IPS DF 6.9 (cell line): ENCODE results near the gene DDRGK1.
"Not testable (repeated sequence)": the region's sequence is repeated elsewhere in the genome, so short reads cannot be mapped to it uniquely, and the experiment has no call there.

Source experiments
- DNase-seq: peaks from one replicate; pipeline ENCODE4 v3.0.0-alpha.2; 2013; ENCODE audit warnings: low read depth, low spot score
- H3K27ac ChIP-seq: one replicate; pipeline ENCODE4 v1.5.1; 2013; ENCODE audit warnings: low read length, control low read depth
- H3K27me3 ChIP-seq: 2 replicates; pipeline ENCODE4 v1.6.1; 2013; ENCODE audit warnings: mild to moderate bottlenecking, low read length; ENCODE audit not compliant: control insufficient read depth, insufficient read depth
- H3K36me3 ChIP-seq: 2 replicates; pipeline ENCODE4 v1.6.1; 2013; ENCODE audit warnings: low read length; ENCODE audit not compliant: control insufficient read depth, insufficient read depth
- H3K4me1 ChIP-seq: 2 replicates; pipeline ENCODE4 v1.6.1; 2013; ENCODE audit warnings: low read length; ENCODE audit not compliant: control insufficient read depth, insufficient read depth
- H3K4me3 ChIP-seq: 2 replicates; pipeline ENCODE4 v1.5.1; 2013; ENCODE audit warnings: mild to moderate bottlenecking, low read length
- H3K9me3 ChIP-seq: 2 replicates; pipeline ENCODE4 v1.6.1; 2013; ENCODE audit warnings: low read length, inconsistent platforms; ENCODE audit not compliant: control insufficient read depth, insufficient read depth
- WGBS: extraction: QIAGEN DNeasy Blood & Tissue Kit; methylation state at CpG from one replicate; pipeline ENCODE4 v1.1.7; 2013; ENCODE audit warnings: mixed read lengths, missing lambda C conversion rate; ENCODE audit not compliant: insufficient read length, insufficient coverage; 5-methylcytosine and 5-hydroxymethylcytosine counted together

DDRGK1 gene

DNA sequence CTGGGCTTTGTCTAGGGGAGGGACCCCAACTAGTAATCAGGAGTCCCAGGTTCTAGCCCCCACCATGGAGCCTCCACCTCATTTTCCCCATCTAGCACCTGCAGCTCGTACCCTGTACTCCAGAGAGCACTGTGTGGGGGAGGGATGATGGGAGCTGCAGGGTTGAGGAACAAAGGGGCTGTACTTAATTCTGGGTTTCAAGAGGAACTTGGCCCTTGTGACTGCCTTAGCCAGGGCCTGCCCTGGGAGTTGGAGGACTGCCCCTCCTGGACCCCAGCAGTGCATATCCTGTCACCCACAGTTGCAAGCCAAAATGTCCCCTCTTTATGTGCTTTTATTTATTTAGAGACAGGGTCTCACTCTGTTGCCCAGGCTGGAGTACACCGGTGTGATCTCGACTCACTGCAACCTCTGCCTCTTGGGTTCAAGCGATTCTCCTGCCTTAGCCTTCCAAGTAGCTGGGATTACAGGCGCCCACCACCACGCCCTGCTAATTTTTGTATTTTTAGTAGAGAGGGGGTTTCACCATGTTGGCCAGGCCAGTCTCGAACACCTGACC, 11.0 kb upstream of the DDRGK1 start:
- H3K27me3 ChIP-seq, DNase-seq, H3K4me1 ChIP-seq, H3K9me3 ChIP-seq, H3K4me3 ChIP-seq, H3K27ac ChIP-seq: not testable (repeated sequence)
- H3K36me3 ChIP-seq = peaks cover 12% of the 10 kb centered on the region
- no CpG with 5 or more reads among the region's 7 CpGs for WGBS

DNA sequence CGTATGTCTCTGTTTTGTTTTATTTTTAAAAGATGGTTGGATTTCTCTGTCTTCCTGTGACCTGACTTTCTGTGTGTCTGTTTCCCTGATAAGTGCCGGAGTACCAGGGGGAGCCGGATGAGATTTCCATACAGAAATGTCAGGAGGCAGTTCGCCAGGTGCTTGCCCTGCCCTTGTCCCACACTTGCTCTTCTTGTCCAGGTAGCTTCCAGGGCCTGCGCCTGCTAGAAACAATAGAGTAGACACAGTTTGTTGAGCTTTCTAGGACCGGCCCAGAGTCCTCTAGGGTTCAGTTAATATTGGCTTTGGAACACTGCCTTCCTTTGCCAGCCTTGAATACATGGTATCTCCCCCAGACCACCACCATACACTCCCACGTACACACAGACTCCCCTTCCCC, 8.7 kb upstream of the DDRGK1 start:
- H3K36me3 ChIP-seq = peaks cover 12% of the 10 kb centered on the region
- H3K27ac ChIP-seq = no peak overlapping the region
- H3K4me3 ChIP-seq = no peak overlapping the region
- WGBS = no CpG with 5 or more reads among the region's 7 CpGs
- H3K4me1 ChIP-seq = peaks cover 3% of the 10 kb centered on the region
- no peak for DNase-seq
- H3K27me3 ChIP-seq = no peaks in the 10 kb centered on the region
- H3K9me3 ChIP-seq = no peaks in the 10 kb centered on the region

DNA sequence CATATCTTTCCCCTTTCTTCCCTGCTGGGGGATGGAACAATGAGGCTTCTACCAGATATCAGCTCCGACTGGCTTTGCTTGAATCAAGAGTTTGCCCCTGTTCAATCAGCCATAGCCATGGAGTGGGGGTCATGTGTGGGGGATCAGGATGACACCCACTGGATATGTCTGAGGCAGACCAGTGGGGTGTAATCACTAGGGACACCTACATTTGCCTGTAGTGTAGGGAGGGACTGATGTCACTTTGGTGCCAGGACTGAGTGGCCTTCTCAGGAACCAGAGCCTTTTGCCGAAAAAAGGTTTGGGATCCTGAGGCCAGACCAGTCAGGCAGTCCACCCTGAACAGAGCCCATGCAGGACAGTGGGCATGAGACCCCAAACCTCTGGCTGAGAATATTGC, 5.9 kb upstream of the DDRGK1 start:
- Histone ChIP-seq H3K4me1 (peaks cover 3% of the 10 kb centered on the region), H3K27ac (no peak overlapping the region), H3K4me3 (peak overlapping the region; percentile 95; the same call in 1 of the 2 replicates), H3K36me3 (peaks cover 10% of the 10 kb centered on the region), H3K9me3 (no peaks in the 10 kb centered on the region), H3K27me3 (no peaks in the 10 kb centered on the region)
- WGBS = no CpG with 5 or more reads among the region's 2 CpGs
- DNase-seq = no peak

DNA sequence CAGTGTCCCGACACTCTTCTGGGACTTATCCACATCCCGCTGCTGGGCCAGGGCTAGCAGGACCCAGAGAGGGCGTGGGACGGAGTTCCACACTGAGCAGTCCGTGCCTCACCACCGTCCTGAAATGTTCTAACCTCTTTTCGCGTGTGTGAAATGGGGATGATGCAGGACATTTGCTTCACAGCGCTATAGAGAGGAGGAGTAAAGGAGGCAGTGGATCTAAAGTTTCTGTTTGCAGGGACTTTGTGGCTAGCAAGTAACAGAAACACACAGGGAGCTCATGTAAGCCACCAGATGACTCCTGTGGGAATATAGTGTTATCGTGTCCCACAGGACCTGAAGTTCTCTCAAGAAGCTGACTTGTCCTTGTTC, 5.5 kb upstream of the DDRGK1 start:
- Histone ChIP-seq H3K4me3 (peak overlapping the region; percentile 95), H3K36me3 (peaks cover 9% of the 10 kb centered on the region), H3K4me1 (peaks cover 3% of the 10 kb centered on the region), H3K9me3 (no peaks in the 10 kb centered on the region), H3K27me3 (no peaks in the 10 kb centered on the region), H3K27ac (no peak overlapping the region)
- no peak for DNase-seq
- no CpG with 5 or more reads among the region's 10 CpGs for WGBS

DNA sequence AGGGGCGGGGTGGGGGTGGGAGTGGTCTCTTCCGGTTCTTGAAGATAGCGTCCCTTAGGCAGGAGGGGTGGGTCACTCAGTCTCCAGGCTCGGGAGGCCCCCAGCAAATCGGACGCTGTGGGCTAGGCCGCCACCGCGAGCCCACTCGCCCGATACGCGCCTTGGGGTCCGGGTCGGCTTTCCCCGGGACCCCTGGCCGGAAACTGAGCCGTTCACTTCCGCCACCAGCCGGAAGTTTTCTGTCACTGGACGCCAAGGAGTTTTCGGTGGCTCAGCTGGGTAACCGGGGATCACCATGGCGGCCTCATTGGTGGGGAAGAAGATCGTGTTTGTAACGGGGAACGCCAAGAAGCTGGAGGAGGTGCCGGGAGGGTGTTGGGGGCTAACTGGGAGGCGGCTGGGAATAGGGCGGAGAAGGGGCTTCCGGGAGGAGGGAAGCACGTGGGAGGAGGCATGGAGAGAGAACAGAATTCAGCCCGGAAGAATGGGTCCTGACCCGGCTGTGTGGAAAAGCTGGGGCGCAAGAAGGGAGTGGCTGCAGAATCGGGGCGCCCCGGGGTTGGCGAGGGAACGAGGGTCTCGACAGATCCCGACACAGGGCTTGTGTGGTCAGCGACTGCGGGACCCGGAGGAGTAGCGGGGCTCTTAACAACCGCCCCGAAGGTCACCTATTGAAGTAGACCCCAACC, 4.9 kb upstream of the DDRGK1 start, which contains the start of gene ITPA:
Gene ITPA (plus strand): TSS at position 242 of the 689 bp plus-strand sequence. CDS start 54 bp downstream, at position 296.
- Histone ChIP-seq H3K36me3 (peaks cover 9% of the 10 kb centered on the region; the same call in 1 of the 2 replicates), H3K4me3 (peak within 1 kb of the TSS; percentile 95), H3K9me3 (no peaks in the 10 kb centered on the region), H3K4me1 (peaks cover 3% of the 10 kb centered on the region), H3K27me3 (no peaks in the 10 kb centered on the region), H3K27ac (no peak within 1 kb of the TSS)
- peak; percentile 29 for DNase-seq
- WGBS = no CpG with 5 or more reads among the region's 48 CpGs

DNA sequence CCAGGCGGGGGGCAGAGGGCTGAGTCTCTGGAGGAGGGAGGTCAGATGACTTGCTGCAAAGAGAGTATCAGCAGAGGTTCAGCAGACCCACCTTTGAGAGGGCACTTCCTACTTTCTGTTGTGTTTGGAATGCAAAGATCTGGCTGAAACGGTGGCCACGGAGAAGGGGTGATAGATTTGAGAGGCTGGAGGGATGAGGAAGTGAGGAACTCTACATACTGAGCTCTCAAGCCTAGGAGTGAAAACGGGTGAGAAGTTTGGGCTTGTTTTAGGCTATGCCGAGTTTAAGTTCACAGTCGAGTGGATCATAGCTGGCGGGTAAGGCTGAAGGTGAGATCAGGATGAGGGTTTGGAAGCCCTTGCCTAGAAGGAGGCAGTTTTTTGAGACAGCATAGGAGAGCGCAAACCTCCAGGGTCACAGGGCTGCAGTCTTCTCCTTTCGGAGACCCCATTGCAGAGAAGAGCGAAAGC, 4.3 kb upstream of the DDRGK1 start:
- Histone ChIP-seq H3K27ac (no peak overlapping the region), H3K4me1 (peaks cover 3% of the 10 kb centered on the region), H3K9me3 (no peaks in the 10 kb centered on the region), H3K4me3 (peak overlapping the region; percentile 95), H3K27me3 (no peaks in the 10 kb centered on the region), H3K36me3 (peaks cover 7% of the 10 kb centered on the region; the same call in 1 of the 2 replicates)
- DNase-seq = no peak
- no CpG with 5 or more reads among the region's 10 CpGs for WGBS

DNA sequence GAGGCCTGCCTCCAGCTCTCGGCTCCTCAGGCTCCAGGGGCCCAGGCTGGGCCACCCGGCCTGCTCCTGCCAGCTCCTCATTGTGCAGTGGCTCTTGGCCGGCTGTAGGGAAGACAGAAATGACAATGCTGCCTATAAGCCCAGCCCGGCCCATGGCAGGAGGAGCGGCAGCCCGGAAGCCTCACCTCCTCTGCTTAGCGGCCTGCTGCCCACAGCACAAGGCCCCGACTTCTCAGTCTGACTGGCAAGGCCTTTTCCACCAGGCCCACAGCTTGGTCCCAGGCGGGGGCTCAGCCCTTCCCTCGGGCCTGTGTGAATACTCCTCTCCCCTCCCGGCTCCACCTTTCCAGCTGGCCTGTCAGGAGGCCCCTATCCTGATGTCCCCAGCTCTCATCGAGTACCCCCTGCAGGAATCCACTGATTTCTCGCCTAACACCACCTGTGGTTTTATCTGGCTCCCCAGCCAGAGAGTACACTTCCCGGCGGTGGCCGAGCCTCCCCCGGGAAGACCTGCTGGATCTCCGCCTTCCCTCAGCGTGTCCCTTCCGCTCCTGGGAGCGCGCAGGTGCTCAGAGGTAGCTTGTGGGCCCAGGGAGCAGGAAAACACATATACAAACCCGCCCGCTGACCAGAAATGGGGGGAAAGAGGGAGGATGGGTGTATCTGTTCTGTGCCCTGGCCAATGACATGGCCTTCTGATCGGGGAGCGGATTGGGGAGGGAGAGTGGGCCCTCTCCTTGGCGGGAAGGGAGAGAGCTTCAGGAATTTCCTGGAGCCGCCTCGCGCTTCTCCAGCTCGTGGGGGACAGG, 963 bp downstream of the DDRGK1 start:
- H3K27ac ChIP-seq = no peak overlapping the region
- H3K27me3 ChIP-seq = no peaks in the 10 kb centered on the region
- H3K4me1 ChIP-seq = no peaks in the 10 kb centered on the region; the same call in 1 of the 2 replicates
- peak overlapping the region; percentile 71; the same call in 1 of the 2 replicates for H3K4me3 ChIP-seq
- peaks cover 14% of the 10 kb centered on the region for H3K36me3 ChIP-seq
- H3K9me3 ChIP-seq = no peaks in the 10 kb centered on the region
- no CpG with 5 or more reads among the region's 31 CpGs for whole genome bisulfite sequencing
- DNase-seq = no peak

DNA sequence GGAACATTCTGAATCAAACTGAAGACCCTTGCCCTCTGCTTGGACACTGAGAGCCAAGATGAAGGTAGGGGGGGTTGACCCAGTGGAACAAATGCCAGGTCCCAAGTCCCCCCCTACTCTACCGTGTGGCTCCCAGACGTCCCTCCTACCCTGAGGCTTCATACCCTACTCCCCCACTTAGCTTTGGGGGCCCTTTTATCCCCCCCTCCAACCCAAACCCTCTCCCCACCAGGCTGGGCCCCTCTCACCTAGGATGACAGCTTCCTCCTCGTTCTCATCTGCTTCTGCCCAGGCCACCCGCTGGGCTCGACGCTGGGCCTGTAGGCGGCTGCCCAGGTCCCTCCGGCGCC, 1.5 kb downstream of the DDRGK1 start:
- Histone ChIP-seq H3K27me3 (no peaks in the 10 kb centered on the region), H3K4me3 (no peak overlapping the region), H3K9me3 (no peaks in the 10 kb centered on the region), H3K4me1 (no peaks in the 10 kb centered on the region; the same call in 1 of the 2 replicates), H3K36me3 (peaks cover 14% of the 10 kb centered on the region), H3K27ac (no peak overlapping the region)
- DNase-seq = no peak
- WGBS = no CpG with 5 or more reads among the region's 9 CpGs

DNA sequence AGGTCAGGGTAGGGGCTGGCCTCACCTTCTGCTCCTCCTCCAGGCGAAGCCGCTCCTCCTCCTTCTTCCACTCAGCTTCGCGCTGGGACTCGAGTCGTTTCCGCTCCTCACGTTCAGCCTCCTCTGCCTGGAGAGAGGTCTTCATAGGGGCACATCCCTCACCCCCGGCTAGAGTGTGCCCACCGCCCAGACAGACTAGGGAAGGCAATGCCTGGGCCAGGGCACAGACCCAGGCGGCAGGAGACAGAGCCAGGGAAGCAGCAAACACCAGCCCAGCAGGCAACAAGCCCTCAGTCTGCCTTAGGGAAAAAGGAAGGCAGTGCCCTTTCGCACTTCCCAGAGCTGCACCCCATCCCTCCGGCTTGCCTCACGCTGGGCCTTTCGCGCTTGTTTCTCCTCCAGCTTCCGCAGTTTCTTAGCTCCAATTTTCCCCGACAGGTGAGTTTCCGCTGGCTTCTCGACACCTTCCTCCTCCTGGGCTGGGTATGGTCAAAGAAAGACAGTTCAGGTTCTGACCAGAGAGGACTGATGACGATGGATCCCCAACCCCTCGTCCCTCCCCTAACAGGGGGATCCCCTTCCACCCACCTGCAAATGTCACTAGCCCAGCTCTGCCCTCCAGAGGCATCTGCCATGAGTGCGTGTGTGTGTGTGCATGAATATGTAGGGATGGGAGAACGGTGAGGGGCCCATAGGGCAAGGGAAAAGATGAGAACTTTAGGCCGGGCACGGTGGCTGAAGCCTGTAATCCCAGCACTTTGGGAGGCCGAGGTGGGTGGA, 4.3 kb downstream of the DDRGK1 start:
- Histone ChIP-seq H3K4me3 (no peak overlapping the region), H3K27me3 (no peaks in the 10 kb centered on the region), H3K9me3 (no peaks in the 10 kb centered on the region), H3K36me3 (peaks cover 18% of the 10 kb centered on the region), H3K4me1 (no peaks in the 10 kb centered on the region; the same call in 1 of the 2 replicates), H3K27ac (no peak overlapping the region)
- no peak for DNase-seq
- no CpG with 5 or more reads among the region's 27 CpGs for WGBS

DNA sequence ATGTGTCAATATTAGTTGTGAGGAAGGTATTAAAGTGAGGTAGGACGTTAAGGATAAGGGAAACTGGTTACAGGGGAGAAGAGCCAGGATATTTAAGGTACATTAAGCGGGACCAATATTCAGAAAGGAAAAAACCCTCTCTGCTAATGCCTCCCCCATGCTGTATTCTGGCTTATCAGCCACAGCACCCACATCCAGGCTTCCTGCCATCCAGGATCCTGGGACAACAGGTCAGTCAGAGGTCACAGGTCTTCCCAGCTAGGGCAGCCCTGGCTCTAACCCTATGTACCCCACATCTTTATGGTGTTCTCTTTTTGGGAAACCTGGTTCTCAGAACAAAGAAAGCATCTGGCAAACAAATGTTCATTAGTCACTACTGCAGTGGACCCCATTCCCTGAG, 5.3 kb downstream of the DDRGK1 start:
- DNase-seq = no peak
- 100% methylated on average over 1 of the region's 2 CpGs for WGBS

More for the DNA sequence above, 5.3 kb downstream of the DDRGK1 start:
- H3K27me3 ChIP-seq = no peaks in the 10 kb centered on the region
- H3K36me3 ChIP-seq = peaks cover 26% of the 10 kb centered on the region
- H3K4me1 ChIP-seq = no peaks in the 10 kb centered on the region; the same call in 1 of the 2 replicates
- no peaks in the 10 kb centered on the region for H3K9me3 ChIP-seq
- no peak overlapping the region for H3K27ac ChIP-seq
- no peak overlapping the region for H3K4me3 ChIP-seq
